Measurements from ENCODE around the gene SLC22A1.

GRCh38 chr6:160128879-160129516 is 7.4 kb downstream of the SLC22A1 start:
- TF ChIP-seq CTCF (IDR thresholded peaks at IDR 0.05; ENCODE audit: insufficient read depth, low read depth, low read length) (no peak), EZH2 (IDR thresholded peaks at IDR 0.05; ENCODE audit: insufficient read depth, low read length) (no peak)

Data from astrocyte (in vitro differentiated cells and primary cell).